Parathyroid adenoma (tissue), 2 donors: ENCODE results near the gene QRICH2.

Source experiments
- H2AFZ ChIP-seq: fragments of 300-600 bp; sonication (generic); one replicate; pipeline ENCODE4 v1.7.0; 2017; ENCODE audit warnings: antibody characterized with exemption, mild to moderate bottlenecking
- H3K27ac ChIP-seq: fragments of 300-600 bp; sonication (generic); one replicate; pipeline ENCODE4 v1.7.0; 2017
- H3K27me3 ChIP-seq: fragments of 300-600 bp; sonication (generic); one replicate; pipeline ENCODE4 v1.7.0; 2017; ENCODE audit warnings: low read length; ENCODE audit not compliant: control insufficient read depth, insufficient read depth
- H3K36me3 ChIP-seq: fragments of 300-600 bp; sonication (generic); one replicate; pipeline ENCODE4 v1.7.0; 2017; ENCODE audit warnings: low read length; ENCODE audit not compliant: control insufficient read depth, insufficient read depth
- H3K4me1 ChIP-seq: fragments of 300-600 bp; sonication (generic); one replicate; pipeline ENCODE4 v1.7.0; 2017; ENCODE audit warnings: control low read depth
- H3K4me2 ChIP-seq: fragments of 300-600 bp; sonication (generic); one replicate; pipeline ENCODE4 v1.7.0; 2017; ENCODE audit warnings: low read length
- H3K4me3 ChIP-seq: fragments of 300-600 bp; sonication (generic); one replicate; pipeline ENCODE4 v1.7.0; 2017; ENCODE audit warnings: low read depth, low read length
- H3K79me2 ChIP-seq: fragments of 300-600 bp; sonication (generic); one replicate; pipeline ENCODE4 v1.7.0; 2017; ENCODE audit warnings: control low read depth
- H3K9ac ChIP-seq: fragments of 300-600 bp; sonication (generic); one replicate; pipeline ENCODE4 v1.7.0; 2017; ENCODE audit warnings: mild to moderate bottlenecking
- H3K9me3 ChIP-seq: fragments of 300-600 bp; sonication (generic); one replicate; pipeline ENCODE4 v1.7.0; 2017; ENCODE audit warnings: low read length; ENCODE audit not compliant: control insufficient read depth
- CTCF ChIP-seq: fragments of 300-600 bp; sonication (generic); IDR thresholded peaks from one replicate; pipeline ENCODE4 v1.7.0; 2017; ENCODE audit warnings: antibody characterized with exemption, mild to moderate bottlenecking
- donor health status: primary hyperparathyroidism.

QRICH2 gene

DNA sequence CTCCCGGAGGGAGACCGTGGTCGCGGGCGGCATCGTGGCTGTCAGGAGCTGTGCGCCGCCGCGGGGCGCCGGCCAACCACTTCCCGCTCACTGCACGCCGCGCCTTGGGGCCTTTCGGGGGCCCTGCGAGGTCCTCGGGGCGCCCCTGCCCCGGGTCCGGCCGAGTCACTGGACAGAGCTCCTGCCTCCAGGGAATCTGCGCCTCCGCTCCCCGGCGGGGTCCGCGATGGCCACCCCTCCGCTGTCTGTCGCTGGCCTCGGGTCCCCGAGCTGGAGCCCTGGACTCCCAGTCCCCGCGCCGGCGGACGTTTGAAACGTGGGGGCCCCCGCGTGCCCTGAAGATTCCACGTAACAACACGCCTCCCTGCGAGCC is at the start of gene QRICH2:
Gene QRICH2, minus strand, starts transcription at position 311 of the 373 bp plus-strand sequence. Its CDS starts 278 bp downstream, at position 33.
- Histone ChIP-seq H3K27ac (no peak within 1 kb of the TSS), H3K9me3 (no peaks in the 10 kb centered on the region), H3K4me3 (no peak within 1 kb of the TSS), H3K4me1 (no peaks in the 10 kb centered on the region), H3K9ac (no peak within 1 kb of the TSS), H2AFZ (no peak within 1 kb of the TSS), H3K36me3 (no peaks in the 10 kb centered on the region), H3K27me3 (no peaks in the 10 kb centered on the region), H3K79me2 (no peaks in the 10 kb centered on the region), H3K4me2 (no peak within 1 kb of the TSS)
- no peak for TF ChIP-seq CTCF

GRCh38 chr17:76357597-76358158 is 49.6 kb upstream of the QRICH2 start:
- Histone ChIP-seq H3K9me3 (no peaks in the 10 kb centered on the region), H3K27me3 (no peaks in the 10 kb centered on the region), H3K36me3 (no peaks in the 10 kb centered on the region), H2AFZ (no peak overlapping the region), H3K4me2 (no peak overlapping the region), H3K9ac (no peak overlapping the region), H3K27ac (no peak overlapping the region), H3K4me1 (no peaks in the 10 kb centered on the region), H3K4me3 (no peak overlapping the region), H3K79me2 (peaks cover 6% of the 10 kb centered on the region)
- no peak for TF ChIP-seq CTCF

GRCh38 chr17:76356803-76357456 is 48.9 kb upstream of the QRICH2 start:
- Histone ChIP-seq H2AFZ (no peak overlapping the region), H3K4me1 (no peaks in the 10 kb centered on the region), H3K79me2 (peaks cover 6% of the 10 kb centered on the region), H3K36me3 (no peaks in the 10 kb centered on the region), H3K4me3 (no peak overlapping the region), H3K27me3 (no peaks in the 10 kb centered on the region), H3K4me2 (no peak overlapping the region), H3K9me3 (no peaks in the 10 kb centered on the region), H3K27ac (no peak overlapping the region), H3K9ac (no peak overlapping the region)
- TF ChIP-seq CTCF, result no peak

DNA sequence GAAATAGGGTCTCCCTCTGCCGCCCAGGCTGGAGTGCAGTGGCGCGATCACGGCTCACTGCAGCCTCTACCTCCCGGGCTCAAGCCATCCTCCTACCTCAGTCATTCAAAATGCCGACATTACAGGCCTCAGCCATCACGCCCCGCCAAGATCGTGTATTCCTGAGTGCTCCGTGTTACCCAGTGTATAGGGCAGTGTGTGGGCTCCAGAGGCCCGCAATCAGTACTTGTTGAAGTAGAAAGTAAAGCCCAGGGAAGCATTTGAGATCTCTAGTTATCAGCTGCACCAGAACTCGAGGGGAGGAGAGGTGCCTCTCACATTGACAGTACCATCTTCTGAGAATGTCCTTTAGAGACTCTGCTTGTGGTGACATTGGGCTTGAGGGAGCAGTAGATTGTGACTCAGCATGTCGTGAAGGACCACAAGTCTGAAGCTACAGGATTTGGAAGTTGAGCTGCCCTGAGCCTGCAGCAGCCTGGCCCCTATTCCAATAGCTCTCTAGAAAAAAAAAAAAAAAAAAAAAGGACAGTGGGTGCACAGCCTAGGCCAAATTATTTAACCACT is 46.8 kb upstream of the QRICH2 start:
- Histone ChIP-seq H3K9me3 (no peaks in the 10 kb centered on the region), H2AFZ (peak overlapping the region; percentile 45), H3K4me3 (no peak overlapping the region), H3K27ac (no peak overlapping the region), H3K79me2 (peaks cover 14% of the 10 kb centered on the region), H3K27me3 (no peaks in the 10 kb centered on the region), H3K4me1 (no peaks in the 10 kb centered on the region), H3K9ac (no peak overlapping the region), H3K4me2 (no peak overlapping the region), H3K36me3 (no peaks in the 10 kb centered on the region)
- no peak for TF ChIP-seq CTCF
